GM06990 (cell line): ENCODE data around the gene FAM131C.

Source experiments
- DNase-seq: peaks from one replicate; pipeline ENCODE4 v3.0.0-alpha.2; 2011; ENCODE audit not compliant: insufficient read length; ENCODE audit errors: extremely low read depth
- H3K27me3 ChIP-seq: replicated peaks from 2 replicates; pipeline ENCODE4 v1.6.0; 2011; ENCODE audit warnings: low read length; ENCODE audit not compliant: control insufficient read depth, insufficient read depth
- H3K36me3 ChIP-seq: 2 replicates; pipeline ENCODE4 v1.5.1; 2011; ENCODE audit warnings: low read length; ENCODE audit not compliant: control insufficient read depth, insufficient read depth
- H3K4me3 ChIP-seq: replicated peaks from 2 replicates; pipeline ENCODE4 v1.5.1; 2011; ENCODE audit warnings: low read depth, mild to moderate bottlenecking, control low read depth, low read length
- CTCF ChIP-seq: IDR thresholded peaks from 2 replicates; pipeline ENCODE4 v1.5.1; 2011; ENCODE audit warnings: low read length, control low read depth, mild to moderate bottlenecking, inconsistent platforms; ENCODE audit not compliant: insufficient read depth, poor library complexity, severe bottlenecking

The FAM131C gene

GRCh38 chr1:16077406-16078245 is 4.2 kb upstream of the FAM131C start:
- H3K4me3 ChIP-seq, result no peak overlapping the region
- TF ChIP-seq CTCF, result no peak
- no peaks in the 10 kb centered on the region for H3K36me3 ChIP-seq
- DNase-seq, result no peak
- H3K27me3 ChIP-seq, result no peaks in the 10 kb centered on the region; the same call in 1 of the 2 replicates

GRCh38 chr1:16076865-16077238 is 3.4 kb upstream of the FAM131C start:
- Histone ChIP-seq H3K36me3 (no peaks in the 10 kb centered on the region), H3K4me3 (no peak overlapping the region), H3K27me3 (no peaks in the 10 kb centered on the region; the same call in 1 of the 2 replicates)
- no peak for DNase-seq
- no peak for TF ChIP-seq CTCF

GRCh38 chr1:16076031-16076864 is 2.8 kb upstream of the FAM131C start:
- no peaks in the 10 kb centered on the region; the same call in 1 of the 2 replicates for H3K27me3 ChIP-seq
- no peak for DNase-seq
- TF ChIP-seq CTCF, result no peak
- H3K4me3 ChIP-seq, result no peak overlapping the region
- H3K36me3 ChIP-seq, result no peaks in the 10 kb centered on the region

GRCh38 chr1:16075337-16076030 is 2.0 kb upstream of the FAM131C start:
- H3K4me3 ChIP-seq, result no peak overlapping the region
- no peaks in the 10 kb centered on the region; the same call in 1 of the 2 replicates for H3K27me3 ChIP-seq
- no peaks in the 10 kb centered on the region for H3K36me3 ChIP-seq
- DNase-seq, result no peak
- TF ChIP-seq CTCF, result no peak

- no peak for TF ChIP-seq CTCF
- no peak overlapping the region for H3K4me3 ChIP-seq
- no peak for DNase-seq
- no peaks in the 10 kb centered on the region for H3K36me3 ChIP-seq
- no peaks in the 10 kb centered on the region; the same call in 1 of the 2 replicates for H3K27me3 ChIP-seq
These were observed 766 bp upstream of the FAM131C start for GRCh38 chr1:16074217-16074616.
